GM18861 (cell line): ENCODE data around the gene FOXS1.
"Not testable (repeated sequence)": the region's sequence is repeated elsewhere in the genome, so short reads cannot be mapped to it uniquely, and the experiment has no call there.

Experiments
- ATAC-seq: cut with Tn5 transposase; IDR thresholded peaks from one replicate; pipeline ENCODE4 v1.9.1; 2021; ENCODE audit not compliant: unreplicated experiment

FOXS1 gene

DNA sequence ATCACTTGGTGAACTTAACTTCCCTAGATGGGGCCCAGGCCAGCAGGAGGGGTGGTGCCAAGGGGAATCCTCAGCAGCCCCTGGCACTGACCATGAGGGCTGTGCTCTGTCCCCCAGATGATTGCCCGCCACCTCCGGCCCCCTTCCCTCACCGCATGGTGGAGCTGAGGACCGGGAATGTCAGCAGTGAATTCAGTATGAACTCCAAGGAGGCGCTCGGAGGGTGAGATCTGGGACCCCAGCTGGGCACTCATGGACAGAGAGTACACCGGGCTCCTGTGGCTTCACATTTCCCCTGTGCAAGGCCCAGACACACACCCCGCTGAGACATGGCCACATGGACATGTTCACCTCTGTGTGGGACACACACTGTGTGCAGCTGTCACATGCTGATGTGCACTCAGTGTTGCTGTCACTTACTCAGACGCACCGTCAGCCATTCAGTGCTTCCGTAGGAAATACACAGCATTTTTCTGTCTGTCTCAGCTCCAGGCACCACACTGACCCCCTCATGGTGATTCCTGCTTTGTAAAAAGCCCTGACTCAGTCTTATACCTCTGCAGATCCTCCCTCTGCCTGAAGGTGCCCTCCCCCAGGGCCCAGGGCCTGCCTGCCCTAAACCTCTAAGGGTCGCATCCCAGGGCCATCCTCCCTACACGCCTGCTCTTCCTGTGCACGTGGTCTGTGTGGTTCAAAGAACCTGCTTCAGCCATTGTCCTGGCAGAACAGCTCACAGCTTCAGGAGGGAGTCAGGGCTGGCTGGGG, 21.9 kb downstream of the FOXS1 start:
- ATAC-seq, result no peak

DNA sequence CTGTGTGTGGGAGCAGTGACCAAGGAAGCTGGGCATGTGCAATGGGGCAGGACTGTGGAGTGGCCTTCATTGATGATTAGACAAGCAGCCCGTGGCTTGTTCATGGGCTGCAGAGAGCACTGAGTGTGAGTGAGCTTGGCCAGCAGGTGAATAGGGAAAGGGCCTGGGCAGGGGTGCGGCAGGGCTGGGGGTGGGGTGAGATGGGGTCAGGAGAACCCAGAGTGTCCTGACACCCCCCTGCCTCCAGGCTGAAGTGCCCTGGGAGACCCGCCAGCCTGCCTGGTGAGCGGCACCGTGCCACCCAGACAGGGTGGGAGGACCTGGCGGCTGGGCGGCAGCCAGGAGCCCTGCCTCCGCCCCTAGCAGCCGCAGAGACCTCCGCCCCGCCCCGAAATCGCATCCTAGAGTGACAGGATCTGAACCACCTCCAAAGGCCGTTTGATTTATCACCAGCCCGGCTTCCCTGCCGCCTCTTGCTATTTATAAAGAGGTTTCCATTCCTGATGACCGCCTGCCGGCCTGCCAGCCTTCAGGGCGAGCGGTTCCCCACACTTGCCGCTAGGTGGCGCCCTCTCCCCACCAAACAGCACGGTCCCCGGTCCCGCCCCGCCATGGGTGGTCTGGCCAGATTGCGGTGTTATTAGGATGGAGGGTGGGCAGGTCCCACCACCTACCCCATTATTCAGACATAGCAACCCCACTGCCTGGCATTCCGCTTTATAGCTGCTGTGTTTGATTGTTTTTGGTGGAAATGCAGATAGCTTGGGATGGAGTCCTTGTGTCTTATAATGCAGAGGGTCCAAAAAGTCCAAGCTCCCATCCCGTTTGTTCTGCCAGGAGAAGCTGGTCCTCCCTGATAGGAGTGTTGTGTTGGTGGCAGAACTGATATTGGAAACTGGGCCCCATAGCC, 22.7 kb downstream of the FOXS1 start:
- ATAC-seq, result no peak

DNA sequence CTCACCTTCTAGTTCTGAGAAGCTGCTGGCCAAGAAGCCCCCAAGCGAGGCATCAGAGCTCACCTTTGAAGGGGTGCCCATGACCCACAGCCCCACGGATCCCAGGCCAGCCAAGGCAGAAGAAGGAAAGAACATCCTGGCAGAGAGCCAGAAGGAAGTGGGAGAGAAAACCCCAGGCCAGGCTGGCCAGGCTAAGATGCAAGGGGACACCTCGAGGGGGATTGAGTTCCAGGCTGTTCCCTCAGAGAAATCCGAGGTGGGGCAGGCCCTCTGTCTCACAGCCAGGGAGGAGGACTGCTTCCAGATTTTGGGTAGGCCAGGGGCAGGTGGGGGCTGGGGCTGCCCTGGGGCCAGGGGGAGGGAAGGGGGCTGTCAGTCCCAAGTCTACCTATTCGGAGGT, 24.0 kb downstream of the FOXS1 start:
- ATAC-seq, result no peak

DNA sequence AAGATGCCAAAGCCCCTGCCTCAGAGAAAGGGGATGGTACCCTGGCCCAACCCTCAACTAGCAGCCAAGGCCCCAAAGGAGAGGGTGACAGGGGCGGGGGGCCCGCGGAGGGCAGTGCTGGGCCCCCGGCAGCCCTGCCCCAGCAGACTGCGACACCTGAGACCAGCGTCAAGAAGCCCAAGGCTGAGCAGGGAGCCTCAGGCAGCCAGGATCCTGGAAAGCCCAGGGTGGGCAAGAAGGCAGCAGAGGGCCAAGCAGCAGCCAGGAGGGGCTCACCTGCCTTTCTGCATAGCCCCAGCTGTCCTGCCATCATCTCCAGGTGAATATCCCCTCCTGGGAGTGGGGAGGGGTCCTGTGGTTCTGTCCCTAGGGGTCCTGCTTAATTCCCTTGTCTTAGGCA, 25.2 kb downstream of the FOXS1 start:
- no peak for ATAC-seq

DNA sequence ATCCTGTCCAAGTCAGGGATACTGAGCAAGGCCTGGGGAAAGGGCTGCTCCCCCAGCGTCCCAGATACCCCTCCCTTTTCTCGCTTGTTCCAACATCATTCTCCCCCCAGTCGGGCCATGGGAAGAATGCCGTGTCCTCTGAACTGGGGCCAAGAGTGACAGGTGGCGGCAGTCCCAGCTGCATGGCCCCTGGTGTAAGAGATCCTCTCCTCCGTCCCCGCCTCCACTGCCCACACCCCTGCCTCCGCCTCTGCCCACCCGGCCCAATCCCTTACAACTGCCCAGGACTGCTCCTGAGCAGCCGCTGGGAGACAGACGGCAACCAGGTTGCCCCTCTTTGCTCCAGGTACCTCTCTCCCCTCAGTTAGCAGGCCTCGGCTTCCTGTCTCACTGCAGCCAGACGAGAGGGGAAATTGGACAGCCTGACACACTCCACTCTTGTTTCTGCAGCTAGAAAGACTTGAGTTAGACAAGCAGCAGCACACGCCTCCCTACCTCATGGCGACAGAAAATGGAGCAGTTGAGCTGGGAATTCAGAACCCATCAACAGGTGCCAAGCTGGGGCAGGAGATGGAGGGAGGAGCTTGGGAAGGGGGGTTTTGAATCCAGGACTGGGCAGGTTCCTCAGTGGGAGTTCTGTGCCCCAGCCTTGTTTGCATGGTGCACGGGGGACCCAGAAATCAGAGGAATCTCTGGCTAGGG, 26.2 kb downstream of the FOXS1 start, which contains the start of gene MYLK2:
Gene MYLK2 (plus strand): TSS at position 274 of the 702 bp plus-strand sequence. CDS start 225 bp downstream, at position 499.
- no peak for ATAC-seq

DNA sequence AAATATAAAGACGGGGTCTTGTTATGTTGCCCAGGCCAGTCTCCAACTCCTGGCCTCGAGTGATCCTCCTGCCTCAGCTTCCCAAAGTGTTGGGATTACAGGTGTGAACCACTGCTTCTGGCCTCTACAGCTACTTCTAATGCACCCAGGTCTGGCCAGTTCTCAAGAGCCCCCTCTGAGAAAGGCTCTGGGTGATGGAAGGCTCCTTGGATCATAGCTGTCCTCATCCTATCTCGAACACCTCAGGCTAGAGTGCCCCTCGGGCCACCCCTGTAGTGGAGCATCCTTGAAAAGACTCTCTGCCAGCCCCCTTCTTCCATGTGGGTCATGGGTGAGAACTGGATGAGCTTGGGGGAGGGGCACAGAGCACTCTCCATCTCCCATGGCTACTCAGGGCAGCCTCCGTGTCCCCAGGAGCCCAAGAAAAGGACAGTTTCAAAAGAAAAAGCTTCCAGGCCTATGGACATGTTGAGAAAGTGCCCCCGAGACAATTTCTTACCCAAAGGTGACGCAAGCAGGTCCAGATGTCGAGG, 27.0 kb downstream of the FOXS1 start:
- no peak for ATAC-seq

DNA sequence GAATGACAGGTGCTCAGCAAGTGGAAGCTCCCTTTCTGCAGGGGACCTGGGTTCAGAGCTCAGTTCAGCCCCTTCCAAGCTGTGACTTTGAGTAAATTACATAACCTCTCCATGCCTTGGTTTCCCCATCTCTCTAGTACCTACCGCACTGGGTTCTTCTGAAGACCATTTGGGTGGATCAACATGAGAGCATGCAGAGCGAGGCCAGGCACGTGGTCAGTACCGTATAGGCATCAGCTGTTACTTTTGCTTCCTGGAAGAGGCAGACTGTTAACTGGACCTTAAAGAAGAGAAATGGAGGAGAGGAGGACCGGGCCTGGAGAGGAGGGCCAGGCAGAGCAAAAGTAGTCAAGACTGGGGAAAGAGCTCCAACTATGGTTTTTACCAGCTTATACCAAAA, 27.9 kb downstream of the FOXS1 start:
- no peak for ATAC-seq

DNA sequence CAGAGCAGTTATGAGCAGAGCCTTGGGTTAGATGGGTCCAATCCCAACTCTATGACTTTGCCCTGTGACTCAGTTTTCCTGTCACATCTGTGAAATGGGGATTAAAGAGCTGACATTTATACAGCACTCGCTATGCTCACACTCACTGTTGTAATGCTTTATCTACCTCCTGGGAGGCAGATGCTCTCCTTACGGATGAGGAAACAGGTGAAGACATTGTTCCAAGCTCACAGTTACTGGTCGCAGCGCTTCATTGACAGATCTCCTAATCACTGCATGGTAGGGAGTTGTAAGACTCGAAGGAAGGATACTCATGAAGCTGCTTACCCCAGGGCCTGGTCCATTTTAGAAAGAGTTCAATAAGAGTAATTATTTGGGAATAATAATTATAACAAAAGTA, 29.2 kb downstream of the FOXS1 start:
- no peak for ATAC-seq

DNA sequence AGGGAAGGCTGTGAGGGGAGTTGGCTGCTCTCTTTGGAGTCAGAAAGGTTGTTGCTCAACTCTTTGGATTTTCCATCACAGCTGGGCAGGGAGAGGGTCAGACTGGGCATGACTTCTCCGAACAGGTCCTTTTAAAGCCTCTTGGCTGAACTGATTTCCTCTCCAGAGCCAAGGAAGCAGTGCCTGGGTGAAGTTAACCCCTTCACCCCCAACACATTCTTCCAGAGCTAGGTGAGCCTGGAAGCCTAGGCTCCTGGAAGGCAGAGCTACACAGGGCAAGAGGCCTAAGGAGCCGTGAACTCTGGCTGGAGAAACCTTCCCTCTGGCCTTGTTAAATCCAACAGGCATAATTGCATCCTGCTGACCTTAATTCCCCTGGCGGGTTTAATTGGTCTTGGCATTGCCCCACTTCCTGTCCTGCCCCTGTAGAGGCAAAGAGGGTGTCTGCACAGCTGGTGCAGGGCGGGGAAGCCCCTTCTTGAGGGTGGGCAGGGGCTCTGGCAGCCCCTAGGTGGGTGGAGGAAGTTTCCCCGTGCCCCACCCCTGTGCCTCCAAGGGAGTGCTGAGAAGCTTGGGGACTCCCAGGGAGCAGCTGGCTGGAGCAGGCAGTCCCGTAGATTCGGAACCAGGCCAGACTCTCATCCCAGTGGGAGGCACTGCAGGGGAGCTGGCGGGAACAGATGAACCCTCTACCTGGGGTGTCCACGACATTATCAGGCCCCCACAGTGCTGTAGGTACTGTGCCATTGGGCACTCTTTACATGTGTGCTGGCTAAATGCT, 29.8 kb downstream of the FOXS1 start:
- ATAC-seq, result no peak

DNA sequence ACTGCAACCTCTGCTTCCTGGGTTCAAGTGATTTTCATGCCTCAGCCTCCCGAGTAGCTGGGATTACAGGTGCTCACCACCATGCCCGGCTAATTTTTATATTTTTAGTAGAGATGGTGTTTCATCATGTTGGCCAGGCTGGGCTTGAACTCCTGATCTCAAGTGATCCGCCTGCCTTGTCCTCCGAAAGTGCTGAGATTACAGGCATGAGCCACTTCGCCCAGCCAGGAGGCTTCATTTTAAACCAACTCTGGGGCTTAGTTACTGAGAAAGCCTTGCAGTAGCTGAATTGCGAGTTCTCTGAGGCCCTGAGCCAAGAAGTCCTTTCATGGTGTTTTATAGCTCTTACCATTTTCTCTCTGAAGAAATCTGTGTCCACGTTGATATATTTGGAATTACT, 31.3 kb downstream of the FOXS1 start:
- not testable (repeated sequence) for ATAC-seq

DNA sequence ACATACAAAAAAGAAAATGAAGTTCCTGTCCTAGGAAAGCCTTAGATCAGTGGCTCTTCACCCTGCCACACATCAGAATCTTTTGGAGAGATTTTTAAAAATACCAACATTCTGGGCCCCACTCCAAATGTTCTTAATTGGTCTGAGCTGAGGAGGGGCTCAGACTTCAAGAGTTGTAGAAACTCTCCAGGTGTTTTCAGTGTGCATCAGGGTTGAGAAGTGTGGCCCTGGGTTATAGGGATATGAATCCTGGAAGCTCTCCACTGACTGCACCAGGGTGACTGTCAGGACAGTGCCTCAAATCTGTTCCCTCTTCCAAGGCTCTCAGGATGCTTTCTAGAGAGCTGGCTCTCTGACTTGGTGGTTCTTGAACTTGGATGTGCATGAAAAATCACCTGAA, 31.8 kb downstream of the FOXS1 start:
- ATAC-seq, result no peak

DNA sequence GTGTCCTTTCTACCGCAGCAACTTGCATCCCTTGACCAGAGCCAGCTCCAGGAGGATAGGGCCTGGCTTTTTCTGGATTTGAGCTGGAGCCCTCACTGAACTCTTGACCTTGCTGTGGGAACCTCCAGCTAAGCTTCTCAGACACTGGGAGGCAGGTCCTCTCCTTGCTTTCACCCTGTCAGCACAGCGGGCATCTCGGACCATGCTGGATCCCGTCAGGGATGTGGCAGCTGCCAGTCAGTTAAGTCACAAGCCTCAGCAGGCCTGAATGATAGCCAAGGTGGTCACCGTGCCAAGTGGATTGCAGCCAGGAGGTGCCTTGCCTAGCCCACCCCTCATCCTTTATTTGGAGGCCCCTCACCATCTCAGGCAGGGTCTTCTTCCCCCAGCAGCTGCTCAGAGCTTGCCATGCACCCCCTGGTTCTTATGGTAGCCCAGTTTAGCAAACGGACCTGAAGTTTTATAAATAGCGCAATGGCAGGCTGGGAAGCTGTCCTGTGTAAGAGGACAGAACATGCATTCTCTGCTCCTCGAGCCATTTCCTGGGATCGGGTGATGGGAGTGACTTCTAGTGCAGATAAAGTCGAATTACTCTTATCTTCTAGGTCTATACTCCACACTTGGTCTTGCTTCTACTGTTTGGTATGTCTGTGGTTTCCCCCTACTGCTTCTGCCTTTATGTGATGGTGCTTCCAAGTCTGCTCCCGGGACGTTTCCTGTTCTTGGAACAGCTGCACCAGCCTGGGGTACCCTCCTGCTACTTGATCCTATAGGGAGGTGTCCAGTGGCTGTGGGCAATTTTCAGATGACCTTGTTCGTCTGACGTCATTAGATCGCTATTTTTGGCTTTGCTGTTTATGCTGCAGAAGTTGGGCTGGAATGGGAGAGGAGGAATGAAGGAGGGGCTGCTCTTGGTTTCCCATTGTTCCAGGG, 33.3 kb downstream of the FOXS1 start:
- no peak for ATAC-seq

DNA sequence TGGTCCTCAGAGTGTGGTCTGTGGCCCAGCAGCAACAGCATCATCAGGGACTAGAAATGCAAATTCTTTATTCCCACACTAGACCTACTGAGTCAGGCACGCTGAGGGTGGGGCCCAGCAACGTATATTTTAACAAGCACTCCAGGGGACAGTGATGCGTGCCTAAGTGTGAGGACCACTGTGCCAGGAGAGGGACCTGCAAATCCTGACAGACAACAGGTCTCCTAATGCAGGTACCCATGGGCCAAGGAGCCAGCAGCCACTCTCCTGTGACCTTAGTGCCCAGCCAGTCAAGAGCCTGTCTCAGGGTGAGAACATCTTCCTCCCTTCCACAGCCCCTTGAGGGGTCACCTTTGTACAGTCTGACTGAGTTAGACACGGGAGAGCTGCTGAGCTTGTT, 34.2 kb downstream of the FOXS1 start:
- no peak for ATAC-seq

DNA sequence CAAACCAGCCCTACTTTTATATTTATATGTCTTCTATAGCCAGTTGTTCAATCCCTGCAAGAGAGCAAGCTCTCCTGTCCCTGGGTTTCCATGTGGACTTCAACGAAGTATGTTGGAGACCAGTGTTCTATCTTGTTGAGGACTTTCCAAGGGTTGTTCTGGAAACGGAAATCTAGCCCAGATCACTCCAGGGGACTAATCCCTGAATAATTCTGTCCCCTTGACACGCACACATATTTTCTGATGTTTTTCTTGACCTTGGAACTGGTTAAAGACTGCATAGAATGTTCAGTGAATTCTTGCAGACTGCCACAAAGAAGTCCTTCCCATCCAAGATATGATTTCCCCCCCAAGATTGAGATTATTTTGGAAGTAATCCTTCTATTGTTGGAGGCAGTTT, 35.7 kb downstream of the FOXS1 start:
- no peak for ATAC-seq

DNA sequence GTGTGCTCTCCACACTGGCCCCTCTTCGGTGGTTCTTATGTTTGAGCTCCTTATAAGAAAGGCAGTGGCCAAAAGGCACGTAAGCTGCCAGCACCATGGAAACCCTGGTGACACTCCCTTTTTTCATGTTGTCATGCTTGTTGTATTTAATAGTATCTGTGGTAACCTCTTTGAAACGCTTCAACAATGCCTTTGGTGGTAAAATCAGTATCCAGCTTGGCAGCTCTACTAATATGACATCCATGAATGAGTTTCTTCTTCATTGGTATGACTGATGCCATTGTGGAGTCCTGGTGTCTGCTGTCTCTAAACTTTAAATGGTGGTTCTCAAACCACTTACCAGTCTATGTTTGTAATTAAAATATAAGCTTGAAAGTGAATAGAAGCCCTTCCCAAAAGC, 36.9 kb downstream of the FOXS1 start:
- ATAC-seq, result no peak

DNA sequence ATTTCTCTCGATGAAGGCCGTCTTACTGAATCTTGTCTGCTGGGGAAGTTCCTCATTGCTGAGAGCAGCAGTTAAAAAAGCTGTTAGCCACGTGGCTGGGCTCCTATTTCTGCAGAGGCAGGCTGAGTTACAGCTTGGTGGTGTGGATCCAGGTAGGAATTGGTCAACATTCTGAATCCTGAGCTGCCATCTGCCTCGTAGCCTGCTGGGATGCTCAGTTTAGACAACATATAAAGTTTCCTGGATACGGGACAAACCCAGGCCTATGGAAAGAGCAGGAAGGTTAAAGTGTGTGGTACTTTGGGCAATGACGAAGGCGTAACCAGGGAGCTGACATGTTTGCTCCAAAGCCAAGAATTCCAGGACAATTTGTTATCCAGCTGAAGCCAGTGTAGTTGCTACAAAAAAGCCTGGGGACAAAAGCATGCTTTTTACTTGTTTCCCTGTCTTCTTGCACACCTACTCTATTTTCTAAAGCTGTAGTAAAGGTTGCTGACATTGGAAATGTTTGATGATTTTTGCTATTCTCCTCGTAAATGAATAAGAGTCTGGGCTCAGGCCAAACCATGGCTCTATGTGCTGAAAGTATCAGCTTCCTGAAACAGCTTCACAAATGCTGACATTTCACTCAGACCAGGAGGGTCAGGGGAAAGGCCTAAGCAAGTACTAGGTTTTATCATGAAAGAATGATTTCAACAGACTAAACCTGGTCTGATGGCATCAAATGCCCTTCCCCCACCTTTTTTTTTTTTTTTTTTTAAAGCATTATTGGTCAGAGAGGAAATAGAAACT, 38.6 kb downstream of the FOXS1 start:
- no peak for ATAC-seq

DNA sequence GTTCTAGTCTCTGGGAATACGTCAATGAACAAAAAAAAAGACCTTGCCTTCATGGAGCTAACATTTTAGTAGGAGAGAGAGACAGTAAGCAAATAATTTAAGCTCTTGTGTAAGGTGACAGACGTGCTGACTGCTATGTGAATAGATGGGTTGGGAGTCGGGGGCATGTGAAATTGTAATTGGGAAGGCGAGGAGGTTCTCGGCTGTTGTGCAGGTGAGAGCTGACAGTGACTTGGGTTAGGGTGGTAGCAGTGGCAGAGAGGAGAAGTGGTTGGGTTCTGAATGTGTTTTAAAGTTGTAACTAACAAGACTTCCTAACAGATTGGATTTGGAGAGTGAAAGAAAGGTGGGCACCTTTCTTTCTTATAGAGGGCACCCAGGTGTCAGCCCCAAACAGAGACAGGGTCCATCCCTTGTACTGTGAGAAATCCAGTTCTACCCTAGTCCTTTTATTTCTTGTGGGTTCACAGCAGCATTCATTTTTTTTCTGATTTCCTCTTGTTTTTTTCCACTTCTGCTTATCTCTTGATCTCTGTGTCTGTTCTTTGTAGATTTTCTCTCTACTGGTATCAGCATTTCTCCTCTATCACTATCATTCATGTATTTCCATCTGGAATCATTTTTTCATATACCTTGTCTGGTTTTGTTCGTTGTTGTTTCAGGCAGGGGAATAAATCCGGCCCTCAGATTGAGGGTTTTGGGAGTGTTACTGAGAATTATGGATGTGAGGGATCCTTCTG, 41.7 kb downstream of the FOXS1 start:
- no peak for ATAC-seq

DNA sequence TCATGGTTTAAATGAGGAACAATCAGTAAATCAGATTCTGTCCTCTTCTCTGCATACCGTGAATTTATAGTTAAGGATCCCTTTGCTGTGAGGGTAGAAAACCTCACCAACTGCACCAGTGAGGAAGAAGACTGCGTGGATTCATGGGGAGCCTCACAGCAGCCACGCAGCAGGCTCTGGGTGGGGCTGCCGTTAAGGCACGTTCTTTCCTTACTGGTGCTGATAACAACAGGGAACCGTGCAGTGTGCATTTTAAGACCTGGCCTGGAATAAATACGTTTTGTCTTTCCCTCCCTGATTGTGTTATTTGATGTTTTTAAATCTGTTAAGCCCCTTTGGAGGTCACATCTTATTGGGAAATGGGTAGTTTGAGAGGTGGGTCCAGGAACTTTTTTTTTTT, 43.9 kb downstream of the FOXS1 start:
- no peak for ATAC-seq
